WTC11 (cell line): ENCODE measurements around the gene EVC2. TPM values are rescaled to one million over a fixed set of nuclear protein-coding genes. Genes with fewer than 3 reads are reported as not detected.

Experiments
- ATAC-seq: fragments of 200-7000 bp; cut with Tn5 transposase; 2 replicates; pipeline ENCODE4 v1.10.0; 2021; ENCODE audit warnings: mild to moderate bottlenecking, moderate library complexity
- CTCF ChIA-PET: fragments of 300-600 bp; sonication (Branson Sonifier 250); formaldehyde crosslinking; loops from one replicate; lab custom pipeline; 2021; ENCODE audit warnings: antibody characterized with exemption; lab: Charles Lee
- POLR2A ChIA-PET: fragments of 350-600 bp; sonication (Branson Sonifier 250); formaldehyde crosslinking; loops from one replicate; lab custom pipeline; 2021; ENCODE audit warnings: antibody characterized with exemption; lab: Charles Lee
- DNase-seq: peaks from one replicate; pipeline ENCODE4 v3.0.0; 2021; ENCODE audit warnings: low spot score
- H3K27ac Mint-ChIP-seq: 2 replicates; pipeline ENCODE4 v1.8.0; 2021; ENCODE audit warnings: mixed read lengths
- H3K27me3 Mint-ChIP-seq: 2 replicates; pipeline ENCODE4 v1.8.0; 2021; ENCODE audit warnings: low read depth, mild to moderate bottlenecking, moderate library complexity, mixed read lengths
- H3K36me3 Mint-ChIP-seq: 2 replicates; pipeline ENCODE4 v1.8.0; 2021; ENCODE audit warnings: mixed read lengths
- H3K4me1 Mint-ChIP-seq: 2 replicates; pipeline ENCODE4 v1.8.0; 2022; ENCODE audit warnings: mixed read lengths
- H3K4me3 Mint-ChIP-seq: 2 replicates; pipeline ENCODE4 v1.8.0; 2021; ENCODE audit warnings: mild to moderate bottlenecking, moderate library complexity, mixed read lengths
- H3K9me3 Mint-ChIP-seq: 2 replicates; pipeline ENCODE4 v1.8.0; 2021; ENCODE audit warnings: mixed read lengths
- ARID4B ChIP-seq: sonication (generic); formaldehyde crosslinking; IDR thresholded peaks from 2 replicates; pipeline ENCODE4 v1.8.0; 2023; ENCODE audit warnings: missing genetic modification reagents, mild to moderate bottlenecking, borderline replicate concordance
- ATF3 ChIP-seq: sonication (generic); formaldehyde crosslinking; conservative IDR thresholded peaks from 2 replicates; pipeline ENCODE4 v1.8.1; 2022; ENCODE audit warnings: mild to moderate bottlenecking, missing genetic modification reagents
- CREB1 ChIP-seq: sonication (generic); formaldehyde crosslinking; IDR thresholded peaks from 2 replicates; pipeline ENCODE4 v1.8.0; 2023; ENCODE audit warnings: mild to moderate bottlenecking, missing genetic modification reagents
- E2F5 ChIP-seq: sonication (generic); formaldehyde crosslinking; IDR thresholded peaks from 2 replicates; pipeline ENCODE4 v1.8.1; 2022; ENCODE audit warnings: mild to moderate bottlenecking, moderate library complexity, missing genetic modification reagents
- EMX1 ChIP-seq: fragments of 250-450 bp; sonication (Bioruptor Pico); IDR thresholded peaks from 2 replicates; pipeline ENCODE4 v1.8.0; 2021; ENCODE audit warnings: mild to moderate bottlenecking
- FOXK1 ChIP-seq: sonication (generic); formaldehyde crosslinking; IDR thresholded peaks from 2 replicates; pipeline ENCODE4 v1.8.0; 2022; ENCODE audit warnings: mild to moderate bottlenecking, moderate library complexity, missing genetic modification reagents
- GTF2I ChIP-seq: fragments of 250-450 bp; sonication (Bioruptor Pico); conservative IDR thresholded peaks from 2 replicates; pipeline ENCODE4 v1.4.0; 2021; ENCODE audit warnings: mild to moderate bottlenecking
- IRF2 ChIP-seq: sonication (generic); formaldehyde crosslinking; IDR thresholded peaks from 2 replicates; pipeline ENCODE4 v1.8.0; 2022; ENCODE audit warnings: low read depth, missing genetic modification reagents, borderline replicate concordance
- MLX ChIP-seq: sonication (generic); formaldehyde crosslinking; IDR thresholded peaks from 2 replicates; pipeline ENCODE4 v1.8.1; 2023; ENCODE audit warnings: mild to moderate bottlenecking, missing genetic modification reagents, moderate library complexity
- NFYB ChIP-seq: sonication (generic); formaldehyde crosslinking; conservative IDR thresholded peaks from 2 replicates; pipeline ENCODE4 v1.8.0; 2022; ENCODE audit warnings: low read depth, missing genetic modification reagents
- NR1H2 ChIP-seq: sonication (generic); formaldehyde crosslinking; IDR thresholded peaks from 2 replicates; pipeline ENCODE4 v1.9.0; 2021; ENCODE audit warnings: mild to moderate bottlenecking, moderate library complexity, missing genetic modification reagents
- RORB ChIP-seq: fragments of 250-450 bp; sonication (Bioruptor Pico); IDR thresholded peaks from 2 replicates; pipeline ENCODE4 v1.9.0; 2021; ENCODE audit warnings: mild to moderate bottlenecking
- SMAD4 ChIP-seq: sonication (generic); formaldehyde crosslinking; IDR thresholded peaks from 2 replicates; pipeline ENCODE4 v1.8.0; 2022; ENCODE audit warnings: mild to moderate bottlenecking, missing genetic modification reagents
- ZBTB21 ChIP-seq: sonication (generic); formaldehyde crosslinking; IDR thresholded peaks from 2 replicates; pipeline ENCODE4 v1.8.1; 2023; ENCODE audit warnings: mild to moderate bottlenecking, missing genetic modification reagents, borderline replicate concordance
- ZNF219 ChIP-seq: sonication (generic); formaldehyde crosslinking; IDR thresholded peaks from 2 replicates; pipeline ENCODE4 v1.8.0; 2023; ENCODE audit warnings: missing genetic modification reagents, mild to moderate bottlenecking, borderline replicate concordance
- ZNF416 ChIP-seq: fragments of 250-450 bp; sonication (Bioruptor Pico); IDR thresholded peaks from 2 replicates; pipeline ENCODE4 v1.9.0; 2021; ENCODE audit warnings: mild to moderate bottlenecking, inconsistent platforms
- ZNF532 ChIP-seq: fragments of 250-450 bp; sonication (Bioruptor Pico); IDR thresholded peaks from 2 replicates; pipeline ENCODE4 v1.9.0; 2021; ENCODE audit warnings: mild to moderate bottlenecking, borderline replicate concordance
- total RNA-seq: library from RNA; stranded (reverse); gene quantifications from 3 replicates; pipeline ENCODE4 v1.2.3, GENCODE V29; 2021
- TF ChIP-seq, protein P1 (sequence below): sonication (generic); formaldehyde crosslinking; IDR thresholded peaks from 2 replicates; pipeline ENCODE4 v1.8.0; 2023; ENCODE audit warnings: missing genetic modification reagents
- TF ChIP-seq, protein P2 (sequence below): sonication (generic); formaldehyde crosslinking; IDR thresholded peaks from 2 replicates; pipeline ENCODE4 v1.8.0; 2022; ENCODE audit warnings: mild to moderate bottlenecking, missing genetic modification reagents

Gene EVC2
- total RNA-seq, 1 experiment from 2014 or later: 4.8 TPM

DNA sequence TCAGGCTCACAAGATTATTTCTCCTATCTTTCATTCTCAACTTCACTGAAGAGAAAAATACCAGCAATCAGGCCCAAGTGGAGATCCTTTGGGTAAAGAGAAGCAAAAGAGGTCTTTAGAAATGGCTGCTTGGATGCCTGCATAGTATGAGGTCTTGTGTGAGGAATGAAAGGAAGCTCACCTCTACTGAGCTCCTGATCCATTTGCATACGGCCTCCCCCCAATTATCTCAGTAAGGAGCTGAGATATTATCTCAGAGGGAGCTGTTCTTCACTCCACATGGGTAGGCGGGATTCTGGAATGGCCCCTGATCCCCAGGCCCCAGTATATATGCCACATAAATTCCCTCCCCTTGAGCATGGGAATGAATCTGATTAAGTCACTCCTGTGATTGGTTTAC is 75.8 kb downstream of the EVC2 start (continued):
- TF ChIP-seq ZNF532 (CRISPR knock-in tag): no peak

- CTCF ChIA-PET: no interaction called here
- peaks cover 14% of the 10 kb centered on the region for H3K36me3 Mint-ChIP-seq
- H3K4me1 Mint-ChIP-seq: peaks cover 9% of the 10 kb centered on the region
- H3K27me3 Mint-ChIP-seq: no peaks in the 10 kb centered on the region
- H3K27ac Mint-ChIP-seq: no peak overlapping the region
- POLR2A ChIA-PET: no interaction called here
- peaks cover 7% of the 10 kb centered on the region; the same call in 1 of the 2 replicates for H3K9me3 Mint-ChIP-seq
- TF ChIP-seq ZBTB21 (CRISPR knock-in tag): no peak
- TF ChIP-seq MLX (CRISPR knock-in tag): no peak
- no peak for TF ChIP-seq E2F5 (CRISPR knock-in tag)
- TF ChIP-seq FOXK1 (CRISPR knock-in tag): no peak
- TF ChIP-seq ZNF416 (CRISPR knock-in tag): no peak
- TF ChIP-seq, protein P1, sequence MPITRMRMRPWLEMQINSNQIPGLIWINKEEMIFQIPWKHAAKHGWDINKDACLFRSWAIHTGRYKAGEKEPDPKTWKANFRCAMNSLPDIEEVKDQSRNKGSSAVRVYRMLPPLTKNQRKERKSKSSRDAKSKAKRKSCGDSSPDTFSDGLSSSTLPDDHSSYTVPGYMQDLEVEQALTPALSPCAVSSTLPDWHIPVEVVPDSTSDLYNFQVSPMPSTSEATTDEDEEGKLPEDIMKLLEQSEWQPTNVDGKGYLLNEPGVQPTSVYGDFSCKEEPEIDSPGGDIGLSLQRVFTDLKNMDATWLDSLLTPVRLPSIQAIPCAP (CRISPR knock-in tag): no peak
- no peak for TF ChIP-seq GTF2I
- no peak for TF ChIP-seq ZNF532 (CRISPR knock-in tag)
- TF ChIP-seq, protein P2, sequence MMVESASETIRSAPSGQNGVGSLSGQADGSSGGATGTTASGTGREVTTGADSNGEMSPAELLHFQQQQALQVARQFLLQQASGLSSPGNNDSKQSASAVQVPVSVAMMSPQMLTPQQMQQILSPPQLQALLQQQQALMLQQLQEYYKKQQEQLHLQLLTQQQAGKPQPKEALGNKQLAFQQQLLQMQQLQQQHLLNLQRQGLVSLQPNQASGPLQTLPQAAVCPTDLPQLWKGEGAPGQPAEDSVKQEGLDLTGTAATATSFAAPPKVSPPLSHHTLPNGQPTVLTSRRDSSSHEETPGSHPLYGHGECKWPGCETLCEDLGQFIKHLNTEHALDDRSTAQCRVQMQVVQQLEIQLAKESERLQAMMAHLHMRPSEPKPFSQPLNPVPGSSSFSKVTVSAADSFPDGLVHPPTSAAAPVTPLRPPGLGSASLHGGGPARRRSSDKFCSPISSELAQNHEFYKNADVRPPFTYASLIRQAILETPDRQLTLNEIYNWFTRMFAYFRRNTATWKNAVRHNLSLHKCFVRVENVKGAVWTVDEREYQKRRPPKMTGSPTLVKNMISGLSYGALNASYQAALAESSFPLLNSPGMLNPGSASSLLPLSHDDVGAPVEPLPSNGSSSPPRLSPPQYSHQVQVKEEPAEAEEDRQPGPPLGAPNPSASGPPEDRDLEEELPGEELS: no peak
- TF ChIP-seq NFYB (CRISPR knock-in tag): no peak
- no peak for TF ChIP-seq ATF3 (CRISPR knock-in tag)
- TF ChIP-seq NR1H2: no peak
- TF ChIP-seq ARID4B (CRISPR knock-in tag): no peak
- no peak for TF ChIP-seq SMAD4 (CRISPR knock-in tag)
- no peak for TF ChIP-seq EMX1 (CRISPR knock-in tag)
- TF ChIP-seq ZNF219 (CRISPR knock-in tag): no peak
- no peak for TF ChIP-seq CREB1 (CRISPR knock-in tag)
- no peak for TF ChIP-seq RORB (CRISPR knock-in tag)
- no peak for TF ChIP-seq IRF2 (CRISPR knock-in tag)
- DNase-seq: no peak
- no peak for ATAC-seq
- no peak overlapping the region for H3K4me3 Mint-ChIP-seq
Observed at GRCh38 chr4:5632066-5632440, 76.3 kb downstream of the EVC2 start.
